Inflammatory macrophage treated with lipopolysaccharide for 4 hours (primary cell): ENCODE results near the gene WNT5B.
"Not testable (repeated sequence)": the region's sequence is repeated elsewhere in the genome, so short reads cannot be mapped to it uniquely, and the experiment has no call there.

Experiments used
- DNase-seq: peaks from one replicate; pipeline ENCODE4 v3.0.0-alpha.2; 2020

WNT5B gene

GRCh38 chr12:1602706-1603105 lies 26.3 kb upstream of the WNT5B start:
- DNase-seq, result not testable (repeated sequence)

- peak; percentile 75 for DNase-seq
Measured at GRCh38 chr12:1603269-1603993, 25.6 kb upstream of the WNT5B start.

- DNase-seq, result no peak
Measured at GRCh38 chr12:1604464-1604863, 24.6 kb upstream of the WNT5B start.

- DNase-seq, result peak; percentile 92
Measured at GRCh38 chr12:1605129-1606020, 23.7 kb upstream of the WNT5B start.

GRCh38 chr12:1606021-1606622 lies 22.9 kb upstream of the WNT5B start:
- DNase-seq, result peak; percentile 97

- peak; percentile 76 for DNase-seq
Measured at GRCh38 chr12:1607940-1608712, 20.9 kb upstream of the WNT5B start.

- DNase-seq, result peak; percentile 91
Measured at GRCh38 chr12:1608713-1609119, 20.3 kb upstream of the WNT5B start.

GRCh38 chr12:1610072-1610643 lies 18.9 kb upstream of the WNT5B start:
- no peak for DNase-seq

- no peak for DNase-seq
Measured at GRCh38 chr12:1611803-1612572, 17.0 kb upstream of the WNT5B start.

- no peak for DNase-seq
Measured at GRCh38 chr12:1613860-1614259, 15.2 kb upstream of the WNT5B start.

- DNase-seq, result no peak
Measured at GRCh38 chr12:1614360-1614759, 14.7 kb upstream of the WNT5B start.

GRCh38 chr12:1616233-1617066 lies 12.6 kb upstream of the WNT5B start:
- DNase-seq, result peak; percentile 82

GRCh38 chr12:1618489-1618888 lies 10.5 kb upstream of the WNT5B start:
- DNase-seq, result no peak

- no peak for DNase-seq
Measured at GRCh38 chr12:1619159-1619558, 9.9 kb upstream of the WNT5B start.

GRCh38 chr12:1619587-1619986 lies 9.4 kb upstream of the WNT5B start:
- peak; percentile 85 for DNase-seq

- DNase-seq, result no peak
Measured at GRCh38 chr12:1620092-1620491, 8.9 kb upstream of the WNT5B start.

- DNase-seq, result peak; percentile 59
Measured at GRCh38 chr12:1622406-1622805, 6.6 kb upstream of the WNT5B start.

- DNase-seq, result no peak
Measured at GRCh38 chr12:1629338-1630132, 504 bp downstream of the WNT5B start.

- DNase-seq, result no peak
Measured at GRCh38 chr12:1630133-1630826, 1.2 kb downstream of the WNT5B start.
